ENCODE results near the gene ENPP6.

GRCh38 chr4:184066584-184067300, 150.9 kb downstream of the ENPP6 start:
- no peak for TF ChIP-seq POLR2A (IDR thresholded peaks at IDR 0.05)
- no peak for TF ChIP-seq CTCF (IDR thresholded peaks at IDR 0.05)
- no peak for TF ChIP-seq POLR2AphosphoS5 (IDR thresholded peaks at IDR 0.05)
- TF ChIP-seq EP300 (IDR thresholded peaks at IDR 0.05) = no peak
